H9 (cell line): ENCODE measurements around the gene ZNF512B. TPM values are rescaled to one million over a fixed set of nuclear protein-coding genes. Genes with fewer than 3 reads are reported as not detected.

Experiments used
- DNase-seq: peaks from one replicate; pipeline ENCODE4 v3.0.0-alpha.2; 2017
- H2AFZ ChIP-seq: one replicate; pipeline ENCODE4 v1.6.1; 2013; ENCODE audit warnings: mild to moderate bottlenecking, low read length, control low read depth, moderate library complexity
- H2AK5ac ChIP-seq: 2 replicates; pipeline ENCODE4 v1.6.1; 2013; ENCODE audit warnings: low read length, control low read depth, mixed read lengths; ENCODE audit not compliant: insufficient read length
- H2BK120ac ChIP-seq: one replicate; pipeline ENCODE4 v1.6.1; 2013; ENCODE audit warnings: low read depth, mild to moderate bottlenecking, low read length, control low read depth, inconsistent platforms; ENCODE audit not compliant: poor library complexity, severe bottlenecking
- H2BK12ac ChIP-seq: 2 replicates; pipeline ENCODE4 v1.6.1; 2013; ENCODE audit warnings: low read length, control low read depth, mixed read lengths, low read depth; ENCODE audit not compliant: insufficient read length
- H2BK15ac ChIP-seq: 2 replicates; pipeline ENCODE4 v1.6.1; 2013; ENCODE audit warnings: low read depth, low read length, control low read depth
- H2BK20ac ChIP-seq: one replicate; pipeline ENCODE4 v1.6.1; 2013; ENCODE audit warnings: low read depth, mild to moderate bottlenecking, low read length, control low read depth, inconsistent platforms; ENCODE audit not compliant: poor library complexity, severe bottlenecking
- H2BK5ac ChIP-seq: 2 replicates; pipeline ENCODE4 v1.6.1; 2013; ENCODE audit warnings: low read length, control low read depth, mixed read lengths; ENCODE audit not compliant: insufficient read length
- H3K14ac ChIP-seq: 2 replicates; pipeline ENCODE4 v1.6.1; 2013; ENCODE audit warnings: low read length, control low read depth; ENCODE audit not compliant: insufficient read depth
- H3K18ac ChIP-seq: 2 replicates; pipeline ENCODE4 v1.6.1; 2013; ENCODE audit warnings: low read depth, mild to moderate bottlenecking, mixed read lengths, low read length, control low read depth; ENCODE audit not compliant: insufficient read length
- H3K23ac ChIP-seq: 2 replicates; pipeline ENCODE4 v1.6.1; 2013; ENCODE audit warnings: low read length, control low read depth, mixed read lengths, low read depth; ENCODE audit not compliant: insufficient read length
- H3K23me2 ChIP-seq: 2 replicates; pipeline ENCODE4 v1.6.1; 2013; ENCODE audit warnings: low read depth, mild to moderate bottlenecking, mixed read lengths, low read length, control low read depth; ENCODE audit not compliant: insufficient read length, poor library complexity, severe bottlenecking
- H3K27ac ChIP-seq: 2 replicates; pipeline ENCODE4 v1.5.1; 2013; ENCODE audit warnings: low read length, control low read depth, mixed read lengths, low read depth; ENCODE audit not compliant: insufficient read length
- H3K27me3 ChIP-seq: 2 replicates; pipeline ENCODE4 v1.6.1; 2013; ENCODE audit warnings: low read length, control low read depth, inconsistent platforms; ENCODE audit not compliant: insufficient read depth
- H3K4ac ChIP-seq: 2 replicates; pipeline ENCODE4 v1.6.1; 2013; ENCODE audit warnings: low read depth, mild to moderate bottlenecking, control low read depth, inconsistent platforms, low read length, moderate library complexity
- H3K4me1 ChIP-seq: 2 replicates; pipeline ENCODE4 v1.6.1; 2013; ENCODE audit warnings: low read length, control low read depth, inconsistent platforms; ENCODE audit not compliant: insufficient read depth
- H3K4me2 ChIP-seq: 2 replicates; pipeline ENCODE4 v1.6.1; 2013; ENCODE audit warnings: low read length, control low read depth, mixed read lengths; ENCODE audit not compliant: insufficient read length, insufficient read depth
- H3K56ac ChIP-seq: 2 replicates; pipeline ENCODE4 v1.6.1; 2013; ENCODE audit warnings: low read depth, mild to moderate bottlenecking, mixed read lengths, low read length, control low read depth; ENCODE audit not compliant: insufficient read length
- H3K79me1 ChIP-seq: 2 replicates; pipeline ENCODE4 v1.6.1; 2013; ENCODE audit warnings: low read depth, mild to moderate bottlenecking, moderate library complexity, low read length, control low read depth, inconsistent platforms; ENCODE audit not compliant: insufficient read depth, poor library complexity, severe bottlenecking
- H3K79me2 ChIP-seq: 2 replicates; pipeline ENCODE4 v1.6.1; 2013; ENCODE audit warnings: low read length, control low read depth, inconsistent platforms; ENCODE audit not compliant: insufficient read depth
- H3K9ac ChIP-seq: 2 replicates; pipeline ENCODE4 v1.6.1; 2013; ENCODE audit warnings: low read length, control low read depth, mixed read lengths; ENCODE audit not compliant: insufficient read length; ENCODE audit errors: extremely low read depth
- H3K9me3 ChIP-seq: one replicate; pipeline ENCODE4 v1.6.1; 2013; ENCODE audit warnings: low read depth, low read length, inconsistent platforms; ENCODE audit not compliant: control insufficient read depth
- H3T11ph ChIP-seq: one replicate; pipeline ENCODE4 v1.6.1; 2013; ENCODE audit warnings: mild to moderate bottlenecking, low read length, control low read depth, inconsistent platforms
- H4K20me1 ChIP-seq: one replicate; pipeline ENCODE4 v1.6.1; 2013; ENCODE audit not compliant: control insufficient read depth, insufficient read length, insufficient read depth
- H4K5ac ChIP-seq: 2 replicates; pipeline ENCODE4 v1.6.1; 2013; ENCODE audit warnings: low read depth, mild to moderate bottlenecking, mixed read lengths, low read length, control low read depth; ENCODE audit not compliant: insufficient read length
- H4K8ac ChIP-seq: replicated peaks from 2 replicates; pipeline ENCODE4 v1.6.1; 2013; ENCODE audit warnings: low read length, control low read depth, mixed read lengths, low read depth; ENCODE audit not compliant: insufficient read length
- H4K91ac ChIP-seq: 2 replicates; pipeline ENCODE4 v1.6.1; 2013; ENCODE audit warnings: low read depth, mild to moderate bottlenecking, moderate library complexity, mixed read lengths, low read length, control low read depth; ENCODE audit not compliant: insufficient read length
- H3K27ac Mint-ChIP-seq, 3 experiments: 2 replicates in 2 of 3; 3 replicates in 1 of 3; pipeline ENCODE4 v1.8.0; 2020 to 2021; ENCODE audit warnings: mixed read lengths in 3 of 3, mild to moderate bottlenecking in 1 of 3, moderate library complexity in 1 of 3
- H3K27me3 Mint-ChIP-seq: 2 replicates; pipeline ENCODE4 v1.8.0; 2021; ENCODE audit warnings: low read depth, mild to moderate bottlenecking, moderate library complexity, mixed read lengths
- H3K36me3 Mint-ChIP-seq, 3 experiments: 2 replicates in 2 of 3; 3 replicates in 1 of 3; pipeline ENCODE4 v1.8.0; 2020 to 2021; ENCODE audit warnings: low read depth in 3 of 3, mixed read lengths in 3 of 3; ENCODE audit not compliant: insufficient read depth in 1 of 3
- H3K4me1 Mint-ChIP-seq, 2 experiments: 2 replicates each; pipeline ENCODE4 v1.8.0; 2020; ENCODE audit warnings: mixed read lengths in 2 of 2
- H3K4me3 Mint-ChIP-seq, 2 experiments: 2 replicates in 1 of 2; 3 replicates in 1 of 2; pipeline ENCODE4 v1.8.0; 2020 to 2021; ENCODE audit warnings: mild to moderate bottlenecking in 2 of 2, mixed read lengths in 2 of 2, moderate library complexity in 1 of 2
- H3K9me3 Mint-ChIP-seq, 2 experiments: 2 replicates in 1 of 2; 3 replicates in 1 of 2; pipeline ENCODE4 v1.8.0; 2020; ENCODE audit warnings: mild to moderate bottlenecking in 2 of 2, mixed read lengths in 2 of 2, moderate library complexity in 1 of 2
- WGBS: extraction: QIAGEN DNeasy Blood & Tissue Kit; methylation state at CpG from one replicate; pipeline ENCODE4 v1.1.7; 2013; ENCODE audit warnings: missing lambda C conversion rate, low lambda C conversion rate, mixed read lengths; ENCODE audit not compliant: insufficient read length; ENCODE audit errors: extremely low coverage; 5-methylcytosine and 5-hydroxymethylcytosine counted together
- total RNA-seq: library from RNA; stranded (reverse); gene quantifications from 2 replicates; pipeline ENCODE4 v1.2.1, GENCODE V29; 2021
- TF ChIP-seq, protein P1 (sequence below): fragments of 200-600 bp; sonication (generic); conservative IDR thresholded peaks from 3 replicates; pipeline ENCODE4 v1.8.0; 2021; ENCODE audit warnings: antibody characterized with exemption, mild to moderate bottlenecking

Gene ZNF512B
- total RNA-seq, 1 experiment from 2014 or later, result 46.0 TPM

DNA sequence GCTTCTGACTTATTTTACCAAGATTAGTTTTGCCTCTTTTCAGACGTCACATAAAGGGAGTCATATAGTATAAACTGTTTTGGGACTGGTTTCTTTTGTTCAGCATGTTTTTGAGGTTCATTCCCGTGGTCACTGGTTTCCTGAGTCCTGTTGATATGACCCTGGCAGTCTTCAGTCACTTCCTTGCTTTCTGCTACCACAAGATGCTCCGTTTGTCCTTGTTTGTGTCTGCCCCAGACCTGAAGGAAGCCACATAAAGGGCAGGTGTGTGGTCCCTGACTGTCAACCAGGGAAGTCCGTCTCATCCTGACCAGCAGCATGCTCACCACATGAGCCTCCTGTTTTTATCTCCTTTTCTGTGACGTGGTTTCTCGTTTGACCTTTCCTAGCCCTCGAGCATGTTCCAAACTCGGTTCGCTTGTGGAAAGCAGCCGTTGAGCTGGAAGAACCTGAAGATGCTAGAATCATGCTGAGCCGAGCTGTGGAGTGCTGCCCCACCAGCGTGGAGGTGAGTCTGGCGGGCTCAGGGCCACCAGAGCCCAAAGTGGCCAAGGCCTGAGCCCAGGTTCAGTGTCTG lies 40.2 kb upstream of the ZNF512B start:
- WGBS, result no CpG with 5 or more reads among the region's 13 CpGs
- Histone ChIP-seq H3K9me3 (no peaks in the 10 kb centered on the region), H2BK20ac (no peak overlapping the region), H2BK5ac (no peak overlapping the region), H3K18ac (no peak overlapping the region), H2AFZ (no peak overlapping the region), H4K8ac (no peak overlapping the region), H3T11ph (no peak overlapping the region), H3K27me3 (no peaks in the 10 kb centered on the region), H4K91ac (no peak overlapping the region), H2AK5ac (no peak overlapping the region), H3K14ac (no peak overlapping the region; the same call in 1 of the 2 replicates), H3K4me2 (no peak overlapping the region), H3K79me1 (peaks cover 4% of the 10 kb centered on the region), H2BK120ac (no peak overlapping the region), H2BK15ac (no peak overlapping the region), H3K4ac (no peak overlapping the region), H3K79me2 (no peaks in the 10 kb centered on the region), H3K27ac (no peak overlapping the region), H3K23ac (no peak overlapping the region), H2BK12ac (no peak overlapping the region), H4K5ac (no peak overlapping the region), H3K4me1 (no peaks in the 10 kb centered on the region), H3K23me2 (no peaks in the 10 kb centered on the region), H3K56ac (no peak overlapping the region), H4K20me1 (no peaks in the 10 kb centered on the region), H3K9ac (no peak overlapping the region)
- Mint-ChIP-seq H3K36me3 (peaks cover 24 to 69% (median 68%) of the 10 kb centered on the region in 3 experiments), H3K4me3 (no peak overlapping the region), H3K27me3 (no peaks in the 10 kb centered on the region), H3K4me1 (no peaks in the 10 kb centered on the region), H3K9me3 (peaks cover 4 to 5% of the 10 kb centered on the region in 2 experiments; a peak in 2 of 5 replicates), H3K27ac (no peak overlapping the region; a peak in 1 of 7 replicates)
- TF ChIP-seq, protein P1, sequence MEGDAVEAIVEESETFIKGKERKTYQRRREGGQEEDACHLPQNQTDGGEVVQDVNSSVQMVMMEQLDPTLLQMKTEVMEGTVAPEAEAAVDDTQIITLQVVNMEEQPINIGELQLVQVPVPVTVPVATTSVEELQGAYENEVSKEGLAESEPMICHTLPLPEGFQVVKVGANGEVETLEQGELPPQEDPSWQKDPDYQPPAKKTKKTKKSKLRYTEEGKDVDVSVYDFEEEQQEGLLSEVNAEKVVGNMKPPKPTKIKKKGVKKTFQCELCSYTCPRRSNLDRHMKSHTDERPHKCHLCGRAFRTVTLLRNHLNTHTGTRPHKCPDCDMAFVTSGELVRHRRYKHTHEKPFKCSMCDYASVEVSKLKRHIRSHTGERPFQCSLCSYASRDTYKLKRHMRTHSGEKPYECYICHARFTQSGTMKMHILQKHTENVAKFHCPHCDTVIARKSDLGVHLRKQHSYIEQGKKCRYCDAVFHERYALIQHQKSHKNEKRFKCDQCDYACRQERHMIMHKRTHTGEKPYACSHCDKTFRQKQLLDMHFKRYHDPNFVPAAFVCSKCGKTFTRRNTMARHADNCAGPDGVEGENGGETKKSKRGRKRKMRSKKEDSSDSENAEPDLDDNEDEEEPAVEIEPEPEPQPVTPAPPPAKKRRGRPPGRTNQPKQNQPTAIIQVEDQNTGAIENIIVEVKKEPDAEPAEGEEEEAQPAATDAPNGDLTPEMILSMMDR, result no peak
- no peak for DNase-seq
